K562 (cell line): Measurements from ENCODE around the gene KLHL29. TPM values are rescaled to one million over a fixed set of nuclear protein-coding genes. Genes with fewer than 3 reads are reported as not detected.

Experiments
- ATF6 ChIP-seq: sonication (generic); formaldehyde crosslinking; IDR thresholded peaks from 2 replicates; pipeline ENCODE4 v1.4.0; 2020; ENCODE audit warnings: mild to moderate bottlenecking, missing genetic modification reagents
- BACH1 ChIP-seq: fragments of 200-800 bp; sonication (Bioruptor generic); IDR thresholded peaks from 2 replicates; pipeline ENCODE4 v1.6.1; 2016; ENCODE audit warnings: missing genetic modification characterization, missing compliant biosample characterization
- CTCFL ChIP-seq: IDR thresholded peaks from 2 replicates; pipeline ENCODE4 v1.6.1; 2011; ENCODE audit warnings: borderline replicate concordance, low read depth, mild to moderate bottlenecking, moderate library complexity, low read length; ENCODE audit not compliant: insufficient read depth, poor library complexity, severe bottlenecking
- EGR1 ChIP-seq: fragments of 450-650 bp; conservative IDR thresholded peaks from 2 replicates; pipeline ENCODE4 v1.6.1; 2017; ENCODE audit warnings: mild to moderate bottlenecking
- ETV1 ChIP-seq: fragments of 450-650 bp; conservative IDR thresholded peaks from 2 replicates; pipeline ENCODE4 v1.6.1; 2016; ENCODE audit warnings: missing genetic modification characterization, control low read depth, low read depth, missing compliant biosample characterization
- FOSL1 ChIP-seq: fragments of 200-800 bp; sonication (Bioruptor generic); conservative IDR thresholded peaks from 2 replicates; pipeline ENCODE4 v1.6.1; 2016; ENCODE audit warnings: missing genetic modification characterization, missing compliant biosample characterization
- JUN ChIP-seq, 2 experiments: sonication (generic) in 1 of 2; formaldehyde crosslinking in 1 of 2; IDR thresholded peaks; 2 replicates each; pipeline versions ENCODE4 v1.6.1 to v1.8.0; 2012 to 2022; ENCODE audit warnings: borderline replicate concordance in 2 of 2, mild to moderate bottlenecking in 2 of 2, improper control_type of control experiment in 1 of 2, low read depth in 1 of 2, low read length in 1 of 2, missing genetic modification reagents in 1 of 2
- KLF16 ChIP-seq: IDR thresholded peaks from 2 replicates; pipeline ENCODE4 v1.6.1; 2016; ENCODE audit warnings: antibody characterized with exemption
- KLF6 ChIP-seq: fragments of 250-450 bp; sonication (Bioruptor Pico); IDR thresholded peaks from 2 replicates; pipeline ENCODE4 v1.4.0; 2020; ENCODE audit warnings: mild to moderate bottlenecking, moderate library complexity, borderline replicate concordance
- MAFK ChIP-seq: IDR thresholded peaks from 2 replicates; pipeline ENCODE4 v1.6.1; 2011; ENCODE audit warnings: low read length, improper control_type of control experiment
- MECOM ChIP-seq: fragments of 250-450 bp; sonication (Bioruptor Pico); IDR thresholded peaks from 2 replicates; pipeline ENCODE4 v1.8.0; 2022; ENCODE audit warnings: inconsistent platforms
- MEIS2 ChIP-seq: fragments of 450-650 bp; IDR thresholded peaks from 2 replicates; pipeline ENCODE4 v1.6.1; 2014; ENCODE audit warnings: mild to moderate bottlenecking; ENCODE audit not compliant: partially characterized antibody
- PBX2 ChIP-seq, 2 experiments: IDR thresholded peaks in 1 of 2; conservative IDR thresholded peaks in 1 of 2; 2 replicates each; pipeline ENCODE4 v1.6.1; 2016; ENCODE audit warnings: low read depth in 2 of 2, mild to moderate bottlenecking in 1 of 2, missing compliant biosample characterization in 1 of 2, missing genetic modification characterization in 1 of 2, moderate library complexity in 1 of 2
- POLR2A ChIP-seq: fragments of 450-650 bp; conservative IDR thresholded peaks from 2 replicates; pipeline ENCODE4 v1.6.1; 2016
- PPARD ChIP-seq: fragments of 250-450 bp; sonication (Bioruptor Pico); IDR thresholded peaks from 2 replicates; pipeline ENCODE4 v1.8.0; 2022; ENCODE audit warnings: inconsistent platforms, mild to moderate bottlenecking, moderate library complexity
- SIX5 ChIP-seq, 2 experiments: IDR thresholded peaks; 2 replicates each; pipeline ENCODE4 v1.6.1; 2011; ENCODE audit warnings: low read length in 2 of 2, borderline replicate concordance in 1 of 2, low read depth in 1 of 2, mild to moderate bottlenecking in 1 of 2, moderate library complexity in 1 of 2; ENCODE audit not compliant: insufficient read depth in 1 of 2
- SNRNP70 ChIP-seq: fragments of 200-400 bp; formaldehyde crosslinking; optimal IDR thresholded peaks from 2 replicates; pipeline ENCODE3; 2017; ENCODE audit warnings: low read depth, low read length
- ZNF316 ChIP-seq: fragments of 450-650 bp; IDR thresholded peaks from 2 replicates; pipeline ENCODE4 v1.6.1; 2016
- ZNF75A ChIP-seq: fragments of 450-650 bp; formaldehyde crosslinking; IDR thresholded peaks from 2 replicates; pipeline ENCODE4 v1.4.0; 2020; ENCODE audit warnings: mild to moderate bottlenecking
- polyA plus RNA-seq, 8 experiments: library from polyadenylated mRNA; depleted of rRNA in 4 of 8; stranded (reverse) in 5 of 8; unstranded in 3 of 8; fragments of >200 nt; fragmentation: Nextera tagmentation in 2 of 8; fragmentation: Illumina TruSeq in 1 of 8; extraction: Ambion mirVana in 2 of 8; extraction: Trizol in 1 of 8; gene quantifications; 2 replicates each; pipeline versions ENCODE4 v1.2.1 to v1.2.3, GENCODE V29; 2011 to 2014; ENCODE audit warnings: inconsistent platforms in 1 of 8, missing spikeins in 1 of 8
- total RNA-seq, 7 experiments: library from RNA; depleted of rRNA in 6 of 7; stranded (reverse); fragments of >200 nt in 6 of 7; fragmentation: Illumina TruSeq in 2 of 7; extraction: Trizol in 2 of 7; gene quantifications; 2 replicates each; pipeline versions ENCODE4 v1.2.1 to v1.2.3, GENCODE V29; 2011 to 2021; ENCODE audit warnings: low replicate concordance in 1 of 7
- TF ChIP-seq, protein P1 (sequence below): fragments of 450-650 bp; formaldehyde crosslinking; IDR thresholded peaks from 2 replicates; pipeline ENCODE4 v1.4.0; 2020; ENCODE audit warnings: mild to moderate bottlenecking, moderate library complexity

Gene KLHL29
- total and polyA plus RNA-seq, 9 of the 15 experiments (the other 6 are each of a cell fraction or from before 2014, with no cell fraction given): 0.03 to 0.31 (median 0.08) TPM; not detected in 1

DNA sequence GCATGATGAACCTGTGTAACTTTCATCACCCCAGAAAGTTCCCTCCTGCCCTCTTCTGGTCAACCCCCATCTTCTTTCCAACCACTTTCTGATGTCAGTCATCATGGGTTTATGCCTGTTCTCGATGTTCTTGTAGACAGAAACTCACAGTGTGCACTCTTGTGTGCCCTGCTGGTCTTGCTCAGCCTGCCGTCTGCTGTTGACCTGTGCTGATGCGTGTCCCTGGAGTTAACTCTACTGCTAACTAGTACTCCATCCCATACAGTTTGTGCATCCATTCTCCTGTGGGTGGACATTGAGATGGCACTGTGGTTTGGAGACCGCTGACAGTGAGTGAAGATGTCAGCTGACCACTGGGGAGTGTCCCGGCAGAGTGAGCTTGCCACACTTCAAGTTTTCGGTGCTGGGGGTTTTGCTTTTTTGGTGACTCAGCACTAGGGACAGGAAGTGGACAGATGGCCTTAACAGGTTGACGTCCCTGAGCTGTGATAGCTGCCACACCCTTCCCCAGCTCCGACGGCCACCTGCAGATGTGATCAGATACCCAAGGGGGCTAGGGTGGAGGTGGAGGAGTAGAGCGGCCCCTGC lies 14.8 kb downstream of the KLHL29 start (continued):
- TF ChIP-seq SNRNP70 (no peak), KLF6 (CRISPR knock-in tag) (no peak), MECOM (CRISPR knock-in tag) (no peak), ZNF316 (peak; percentile 86), PBX2 (CRISPR knock-in tag; IDR thresholded peaks at IDR 0.05; ENCODE audit: low read depth) (no peak), PBX2 (tag; conservative IDR thresholded peaks at IDR 0.05; ENCODE audit: low read depth) (peak; percentile 67), SIX5 (IDR thresholded peaks at IDR 0.05; ENCODE audit: borderline replicate concordance in 1 of 2, insufficient read depth in 1 of 2, low read depth in 1 of 2, low read length in 2 of 2) (no peak), CTCFL (no peak), MEIS2 (peak; percentile 57), ZNF75A (CRISPR knock-in tag) (no peak), MAFK (peak; percentile 47; the same call in 1 of the 2 replicates), POLR2A (no peak), ETV1 (tag) (peak; percentile 56; the same call in 1 of the 2 replicates), PPARD (CRISPR knock-in tag) (no peak), EGR1 (no peak), FOSL1 (tag) (0 out of 2 replicates have a peak, but pooled peaks have one; percentile 24), ATF6 (CRISPR knock-in tag) (no peak), KLF16 (no peak), JUN (IDR thresholded peaks at IDR 0.05; ENCODE audit: borderline replicate concordance, low read depth, low read length) (no peak), JUN (CRISPR knock-in tag; IDR thresholded peaks at IDR 0.05; ENCODE audit: borderline replicate concordance) (no peak), BACH1 (tag) (peak; percentile 74; the same call in 1 of the 2 replicates)
- TF ChIP-seq, protein P1, sequence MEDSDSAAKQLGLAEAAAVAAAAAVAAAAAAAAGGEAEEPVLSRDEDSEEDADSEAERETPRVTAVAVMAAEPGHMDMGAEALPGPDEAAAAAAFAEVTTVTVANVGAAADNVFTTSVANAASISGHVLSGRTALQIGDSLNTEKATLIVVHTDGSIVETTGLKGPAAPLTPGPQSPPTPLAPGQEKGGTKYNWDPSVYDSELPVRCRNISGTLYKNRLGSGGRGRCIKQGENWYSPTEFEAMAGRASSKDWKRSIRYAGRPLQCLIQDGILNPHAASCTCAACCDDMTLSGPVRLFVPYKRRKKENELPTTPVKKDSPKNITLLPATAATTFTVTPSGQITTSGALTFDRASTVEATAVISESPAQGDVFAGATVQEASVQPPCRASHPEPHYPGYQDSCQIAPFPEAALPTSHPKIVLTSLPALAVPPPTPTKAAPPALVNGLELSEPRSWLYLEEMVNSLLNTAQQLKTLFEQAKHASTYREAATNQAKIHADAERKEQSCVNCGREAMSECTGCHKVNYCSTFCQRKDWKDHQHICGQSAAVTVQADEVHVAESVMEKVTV: peak; percentile 37
